DMS153 (cell line): Measurements from ENCODE around the gene RHBDD2.
"Not testable (repeated sequence)": the region's sequence is repeated elsewhere in the genome, so short reads cannot be mapped to it uniquely, and the experiment has no call there.

Experiments
- DNase-seq: peaks from one replicate; lab custom pipeline; 2025; lab: John Stamatoyannopoulos, UW

RHBDD2 gene

DNA sequence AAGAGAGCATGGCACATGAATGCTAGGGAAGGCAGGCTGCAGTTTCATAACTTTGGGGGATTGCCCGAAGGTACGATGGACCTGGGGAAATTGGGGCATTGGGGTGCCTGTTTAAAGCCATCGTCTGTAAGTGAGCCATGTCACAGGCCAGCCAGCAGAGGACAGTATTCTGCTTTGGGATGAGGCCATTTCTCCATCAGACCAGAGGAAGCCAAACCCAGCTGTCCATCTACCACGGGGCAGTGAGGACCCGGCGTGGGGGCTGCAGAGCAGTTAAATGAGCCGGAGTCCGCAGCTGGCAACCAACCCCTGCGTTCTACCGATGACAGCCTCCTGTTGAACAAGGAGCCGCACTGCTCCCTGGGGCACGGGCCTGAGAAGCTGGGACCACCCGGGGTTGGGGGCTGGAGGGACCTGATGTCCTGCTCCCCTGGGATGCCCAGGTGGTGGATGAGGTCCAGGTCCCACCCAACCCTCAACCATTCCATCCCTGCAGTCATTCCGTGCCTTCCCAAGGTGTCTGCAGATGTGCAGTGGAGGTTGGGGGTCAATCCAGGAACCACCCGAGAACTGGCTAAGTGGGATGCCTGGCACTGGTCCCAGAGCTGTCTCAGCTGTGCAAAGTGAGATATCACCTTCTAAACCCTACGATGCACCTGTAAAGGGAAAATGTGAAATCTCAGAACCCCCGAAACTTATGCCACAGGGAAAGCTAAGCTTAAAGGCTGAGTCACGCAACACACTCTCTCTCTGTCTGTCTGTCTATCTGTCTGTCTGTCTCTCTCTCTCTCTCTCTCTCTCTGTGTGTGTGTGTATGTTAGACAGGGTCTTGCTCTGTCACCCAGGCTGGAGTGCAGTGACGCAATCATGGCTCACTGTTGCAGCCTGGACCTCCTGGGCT lies 12.1 kb upstream of the RHBDD2 start:
- DNase-seq: peak; percentile 33

DNA sequence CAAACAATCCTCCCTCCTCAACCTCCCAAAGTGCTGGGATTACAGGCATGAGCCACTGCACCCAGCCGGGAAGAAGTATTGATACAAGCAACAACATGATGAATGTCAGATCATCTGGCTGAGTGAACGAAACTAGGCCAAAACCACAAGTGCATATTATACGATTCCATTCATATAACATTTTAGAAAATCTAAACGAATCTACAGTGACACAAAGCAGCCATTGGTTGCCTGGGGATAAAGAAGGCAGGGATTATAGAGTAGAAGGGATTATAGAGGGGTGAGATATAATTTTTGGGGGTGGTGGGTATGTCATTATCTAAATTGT lies 11.5 kb upstream of the RHBDD2 start:
- no peak for DNase-seq

DNA sequence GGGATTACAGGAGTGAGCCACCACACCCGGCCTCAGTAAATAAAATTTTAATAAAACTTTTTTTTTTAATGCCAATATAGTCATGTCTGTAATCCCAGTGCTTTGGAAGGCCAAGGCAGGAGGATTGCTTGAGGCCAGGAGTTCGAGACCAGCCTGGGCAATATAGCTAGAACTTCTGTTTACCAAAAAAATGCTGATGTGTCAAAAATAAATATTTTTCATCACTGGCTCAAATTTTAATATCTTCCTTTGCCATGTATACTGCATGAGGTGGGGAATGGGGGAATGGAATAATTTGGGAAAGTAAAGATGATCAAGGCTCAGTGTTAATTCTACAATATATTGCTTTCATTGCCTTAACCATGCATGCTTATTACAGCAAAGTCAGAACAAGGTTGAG lies 10.7 kb upstream of the RHBDD2 start:
- DNase-seq: no peak

DNA sequence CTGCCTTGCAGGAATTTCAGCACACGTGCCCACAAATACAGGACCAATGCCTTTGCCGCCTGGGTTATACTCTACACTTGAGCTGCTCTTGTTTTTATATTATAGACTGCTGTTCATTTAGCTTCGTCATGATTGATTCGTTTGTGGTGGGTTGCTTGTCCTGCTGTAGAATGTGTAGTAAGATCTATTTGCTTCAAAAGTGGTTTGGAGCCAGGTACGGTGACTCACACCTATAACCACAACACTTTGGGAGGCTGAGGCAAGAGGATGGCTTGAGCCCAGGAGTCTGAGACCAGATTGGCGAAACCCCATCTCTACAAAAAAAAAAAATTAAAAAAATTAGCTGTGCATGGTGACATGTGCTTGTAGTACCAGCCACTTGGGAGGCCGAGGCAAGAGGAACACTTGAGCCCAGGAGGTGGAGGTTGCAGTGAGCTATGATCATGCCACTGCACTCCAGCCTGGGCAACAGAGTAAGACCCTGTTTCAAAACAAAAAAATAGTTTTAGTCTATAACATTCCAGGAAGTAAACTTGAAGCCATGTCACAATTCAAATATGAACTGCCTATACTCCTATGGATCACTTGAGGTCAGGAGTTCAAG lies 9.0 kb upstream of the RHBDD2 start:
- DNase-seq: no peak

DNA sequence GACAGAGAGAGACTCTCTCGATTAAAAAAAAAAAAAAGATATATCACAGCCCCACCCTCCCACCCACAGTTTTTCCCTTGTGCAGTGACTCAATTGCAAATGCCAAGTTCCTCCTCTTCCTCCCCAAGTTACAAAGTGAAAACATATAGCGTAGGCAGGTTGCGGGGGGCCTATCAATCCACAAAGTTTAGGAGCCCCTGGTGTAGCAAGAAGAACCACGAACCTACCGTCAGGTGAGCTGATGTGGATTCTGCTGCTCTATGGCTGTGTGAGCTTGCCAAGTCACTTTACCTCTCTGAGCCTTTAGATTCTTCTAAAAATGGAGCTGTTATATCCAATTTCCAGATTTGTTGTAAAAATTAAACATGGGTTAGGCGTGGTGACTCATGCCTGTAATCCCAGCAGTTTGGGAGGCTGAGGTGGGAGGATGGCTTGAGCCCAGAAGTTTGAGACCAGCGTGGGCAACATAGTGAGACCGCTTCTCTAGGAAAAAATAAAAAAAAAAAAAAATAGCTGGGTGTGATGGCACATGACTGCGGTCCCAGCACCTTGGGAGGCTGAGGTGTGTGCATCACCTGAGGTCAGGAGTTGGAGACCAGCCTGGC lies 8.2 kb upstream of the RHBDD2 start:
- no peak for DNase-seq

DNA sequence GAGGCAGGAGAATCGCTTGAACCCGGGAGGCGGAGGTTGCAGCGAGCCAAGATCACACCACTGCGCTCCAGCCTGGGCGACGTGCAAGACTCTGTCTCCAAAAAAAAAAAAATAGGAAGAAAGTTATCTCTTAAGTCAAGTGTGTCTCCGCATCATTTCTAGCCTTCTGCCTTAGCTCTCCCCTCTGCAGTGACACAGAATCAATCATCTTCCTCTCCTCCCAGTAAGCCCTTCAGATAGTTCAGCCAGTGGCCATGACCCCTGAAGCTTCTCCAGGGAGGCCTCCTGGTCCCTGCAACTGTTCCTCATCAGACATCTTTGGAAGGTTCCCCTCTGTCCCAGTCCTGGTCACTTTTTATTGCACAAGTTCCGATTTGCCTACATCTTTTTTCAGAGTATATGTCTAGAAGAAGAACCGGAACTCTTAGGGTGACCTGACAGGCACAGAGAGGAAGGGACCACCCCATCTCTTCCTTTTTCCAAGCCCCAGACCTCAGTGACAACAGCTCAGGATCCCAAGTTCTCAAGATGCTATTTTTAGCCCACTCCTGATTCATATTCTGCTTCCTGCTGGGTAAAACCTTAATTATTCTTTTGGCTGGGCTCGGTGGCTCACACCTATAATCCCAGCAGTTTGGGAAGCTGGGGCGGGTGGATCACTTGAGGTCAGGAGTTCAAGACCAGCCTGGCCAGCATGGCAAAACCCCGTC lies 6.6 kb upstream of the RHBDD2 start:
- peak; percentile 1 for DNase-seq

DNA sequence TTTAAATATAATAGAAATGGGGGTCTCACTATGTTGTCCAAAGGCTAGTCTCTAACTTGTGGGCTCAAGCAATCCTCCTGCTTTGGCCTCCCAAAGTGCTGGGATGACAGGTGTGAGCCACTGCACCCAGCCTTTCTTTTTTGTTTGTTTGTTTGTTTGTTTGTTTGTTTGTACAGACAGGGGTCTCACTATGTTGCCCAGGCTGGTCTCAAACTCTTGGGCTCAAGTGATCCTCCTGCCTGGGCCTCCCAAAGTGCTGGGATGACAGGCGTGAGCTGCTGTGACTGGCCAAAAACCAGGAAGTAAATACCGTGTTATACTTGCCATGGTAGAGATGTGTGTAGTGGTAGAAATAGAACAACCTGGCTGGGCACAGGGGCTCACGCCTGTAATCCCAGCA lies 4.7 kb upstream of the RHBDD2 start:
- DNase-seq: not testable (repeated sequence)

DNA sequence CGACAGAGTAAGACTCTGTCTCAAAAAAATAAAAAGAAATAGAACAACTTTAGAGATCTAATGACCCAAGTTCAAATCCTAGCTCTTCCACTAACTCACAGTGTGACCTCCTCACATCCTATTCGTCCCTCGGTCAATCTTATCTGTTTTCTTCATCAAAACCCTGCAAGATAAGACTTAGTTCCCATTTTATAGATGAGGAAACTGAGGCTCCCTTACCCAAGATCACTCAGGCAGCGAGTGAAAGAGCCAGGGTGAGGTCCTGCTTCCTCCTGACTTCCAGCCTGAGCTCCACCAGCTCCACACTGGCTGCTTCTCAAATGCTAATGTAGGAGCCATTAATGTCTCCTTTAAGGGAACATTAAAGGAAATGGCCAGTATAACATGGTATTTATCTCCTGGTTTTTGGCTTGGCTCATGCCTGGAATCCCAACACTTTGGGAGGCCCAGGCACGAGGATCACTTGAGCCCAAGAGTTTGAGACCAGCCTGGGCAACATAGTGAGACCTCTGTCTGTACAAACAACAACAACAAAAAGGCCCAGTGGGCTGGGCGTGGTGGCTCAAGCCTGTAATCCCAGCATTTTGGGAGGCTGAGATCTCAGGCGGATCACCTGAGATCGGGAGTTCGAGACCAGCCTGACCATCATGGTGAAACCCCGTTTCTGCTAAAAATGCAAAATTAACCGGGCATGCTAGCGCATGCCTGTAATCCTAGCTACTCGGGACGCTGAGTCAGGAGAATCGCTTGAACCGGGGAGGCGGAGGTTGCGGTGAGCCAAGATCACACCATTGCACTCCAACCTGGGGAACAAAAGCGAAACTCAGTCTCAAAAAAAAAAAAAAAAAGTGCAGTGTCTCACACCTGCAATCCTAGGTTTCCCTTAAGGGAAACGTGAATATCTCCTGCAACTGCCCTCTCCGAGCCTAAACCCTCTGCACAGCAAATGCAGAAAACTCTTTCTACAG lies 3.4 kb upstream of the RHBDD2 start:
- no peak for DNase-seq

DNA sequence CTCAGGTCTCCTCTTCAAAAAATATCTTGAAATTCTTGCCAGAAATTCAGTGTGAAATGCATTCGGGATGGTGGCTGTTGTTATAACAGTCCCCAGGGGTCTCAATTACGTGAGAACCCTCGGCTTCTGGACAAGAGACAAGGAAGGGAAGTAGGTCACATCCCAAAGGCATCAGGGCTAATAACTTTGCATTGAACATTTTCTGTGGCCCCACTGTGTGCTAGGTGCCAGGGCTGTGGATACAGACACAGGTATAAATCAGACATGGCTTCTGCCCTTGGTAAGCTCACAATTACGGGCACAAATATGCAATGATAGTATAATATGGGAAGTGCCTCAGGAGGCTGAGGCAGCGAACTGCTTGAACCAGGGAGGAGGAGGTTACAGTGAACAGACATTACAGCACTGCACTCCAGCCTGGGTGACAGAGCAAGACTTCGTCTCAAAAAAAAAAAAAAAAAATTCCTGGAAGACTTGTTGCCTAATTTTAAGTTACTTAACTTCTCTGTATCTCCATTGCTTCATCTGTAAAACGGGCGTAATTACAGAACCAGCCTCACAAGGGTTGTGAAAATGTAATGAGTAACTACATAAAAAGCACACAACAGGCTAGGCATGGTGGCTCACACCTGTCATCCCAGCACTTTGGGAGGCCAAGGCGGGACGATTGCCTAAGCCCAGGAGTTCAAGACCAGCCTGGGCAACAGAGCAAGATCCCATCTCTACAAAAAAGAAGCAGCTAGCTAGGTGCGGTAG lies 2.5 kb upstream of the RHBDD2 start:
- DNase-seq: no peak

DNA sequence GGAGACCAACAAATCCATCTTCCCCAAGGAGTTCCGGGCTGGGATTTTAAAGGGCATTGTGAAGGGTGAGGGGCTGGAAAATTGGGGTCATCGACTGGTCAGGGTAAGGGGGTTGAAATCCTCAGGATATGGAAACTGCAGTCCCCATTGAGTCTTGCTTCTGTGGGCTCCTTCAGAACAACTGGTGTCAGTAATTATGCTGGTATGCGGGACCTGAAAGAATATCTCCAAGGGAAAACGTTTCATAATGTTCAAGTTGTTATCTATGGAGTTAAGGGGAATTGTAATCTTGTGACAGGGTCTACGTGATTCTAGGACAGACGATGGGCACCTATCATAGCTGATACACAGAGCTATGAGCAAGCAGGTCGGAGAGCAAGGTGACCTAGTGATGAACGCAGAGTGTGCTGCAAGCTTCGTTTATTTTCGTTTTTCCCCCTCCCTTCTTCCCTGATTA lies 494 bp upstream of the RHBDD2 start:
- no peak for DNase-seq

DNA sequence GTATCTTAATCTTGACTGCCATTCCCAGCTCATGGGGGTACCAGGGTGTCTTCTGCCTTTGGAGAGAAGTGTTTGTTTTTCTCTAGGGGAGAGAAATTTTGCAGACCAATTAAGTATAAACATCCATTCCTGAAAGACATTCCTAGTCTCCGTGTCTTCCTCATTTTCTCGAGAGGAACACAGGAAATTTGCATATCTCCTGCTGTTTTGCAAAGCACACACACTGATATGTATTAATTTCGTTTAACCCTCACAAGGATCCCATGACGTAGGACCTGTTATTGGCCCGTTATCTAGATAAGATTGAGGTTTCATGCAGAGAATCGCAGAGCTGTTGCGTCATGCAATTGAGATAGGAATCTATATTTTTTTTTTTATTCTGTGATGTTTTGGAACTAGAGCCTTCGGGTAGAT lies 944 bp downstream of the RHBDD2 start:
- DNase-seq: no peak

DNA sequence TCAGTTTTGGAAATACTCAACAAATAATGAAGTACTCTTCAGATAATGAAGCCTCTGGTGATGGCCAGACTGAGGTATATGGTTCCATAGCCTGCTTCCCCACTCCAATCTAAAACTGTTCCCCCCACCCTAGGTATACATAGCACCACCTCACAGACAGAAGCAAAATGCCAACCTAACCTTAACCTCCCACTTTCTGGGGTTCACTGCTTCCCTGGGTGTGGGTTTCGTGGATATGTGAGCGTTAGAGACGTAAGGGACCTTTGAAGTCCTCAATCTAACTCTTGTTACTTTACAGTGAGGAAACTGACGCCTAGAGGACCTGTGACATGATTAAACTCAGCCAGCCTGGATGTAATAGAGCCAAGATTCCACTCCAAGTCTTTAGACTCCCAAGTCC lies 1.4 kb downstream of the RHBDD2 start:
- DNase-seq: no peak

DNA sequence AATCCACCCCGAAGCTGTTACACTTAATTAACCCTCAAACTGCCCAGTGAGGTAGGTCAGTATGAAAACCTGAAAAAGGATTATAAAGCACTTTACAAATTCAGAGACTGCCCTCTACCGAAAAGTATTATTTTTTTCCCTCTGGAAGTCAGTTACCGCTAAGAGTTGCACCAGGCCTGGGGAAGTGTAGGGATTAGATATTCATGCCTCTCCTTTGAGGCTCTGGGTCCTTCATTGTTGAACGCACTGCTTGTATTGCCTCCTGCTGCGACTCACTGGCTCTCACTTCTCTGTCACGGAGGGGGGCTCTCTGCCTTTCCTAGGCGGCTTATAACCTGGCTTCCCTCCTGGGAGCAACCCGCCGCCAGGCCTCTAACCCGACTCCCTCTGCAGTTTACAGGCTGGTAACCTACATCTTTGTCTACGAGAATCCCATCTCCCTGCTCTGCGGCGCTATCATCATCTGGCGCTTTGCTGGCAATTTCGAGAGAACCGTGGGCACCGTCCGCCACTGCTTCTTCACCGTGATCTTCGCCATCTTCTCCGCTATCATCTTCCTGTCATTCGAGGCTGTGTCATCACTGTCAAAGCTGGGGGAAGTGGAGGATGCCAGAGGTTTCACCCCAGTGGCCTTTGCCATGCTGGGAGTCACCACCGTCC lies 2.7 kb downstream of the RHBDD2 start:
- DNase-seq: no peak

DNA sequence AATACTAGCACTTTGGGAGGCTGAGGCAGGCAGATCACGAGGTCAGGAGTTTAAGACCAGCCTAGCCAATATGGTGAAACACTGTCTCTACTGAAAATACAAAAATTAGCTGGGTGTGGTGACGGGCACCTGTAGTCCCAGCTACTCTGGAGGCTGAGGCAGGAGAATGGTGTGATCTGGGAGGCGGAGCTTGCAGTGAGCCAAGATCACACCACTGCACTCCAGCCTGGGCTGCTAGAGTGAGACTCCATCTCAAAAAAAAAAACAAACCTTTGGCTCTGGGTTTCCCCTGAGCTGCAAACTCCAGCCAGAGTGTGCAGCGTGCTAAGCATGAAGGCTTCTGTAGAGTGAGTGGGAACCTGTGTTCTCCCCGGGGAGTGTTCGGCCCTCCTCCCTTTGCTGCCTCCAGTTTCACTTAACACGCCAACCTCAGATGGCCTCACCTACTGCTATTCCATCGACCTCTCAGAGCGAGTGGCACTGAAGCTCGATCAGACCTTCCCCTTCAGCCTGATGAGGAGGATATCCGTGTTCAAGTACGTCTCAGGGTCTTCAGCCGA lies 4.5 kb downstream of the RHBDD2 start:
- not testable (repeated sequence) for DNase-seq

DNA sequence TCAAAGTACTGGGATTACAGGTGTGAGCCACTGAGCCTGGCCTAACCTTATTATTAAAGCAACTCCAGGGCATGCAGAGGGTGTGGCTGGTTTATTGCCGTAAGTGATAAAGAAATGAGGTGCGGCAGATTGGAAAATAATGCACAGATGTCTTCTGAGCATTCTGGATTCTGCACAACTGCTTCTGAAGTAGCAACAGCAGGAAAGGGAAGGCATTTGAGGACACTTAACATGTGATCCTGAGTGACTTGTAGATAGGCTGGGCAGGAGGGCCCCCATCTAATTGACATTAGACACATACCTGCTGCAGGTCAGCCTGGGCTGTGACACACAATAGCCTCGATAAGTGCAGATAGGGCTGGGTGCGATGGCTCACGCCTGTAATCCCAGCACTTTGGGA lies 5.6 kb downstream of the RHBDD2 start:
- DNase-seq: no peak

DNA sequence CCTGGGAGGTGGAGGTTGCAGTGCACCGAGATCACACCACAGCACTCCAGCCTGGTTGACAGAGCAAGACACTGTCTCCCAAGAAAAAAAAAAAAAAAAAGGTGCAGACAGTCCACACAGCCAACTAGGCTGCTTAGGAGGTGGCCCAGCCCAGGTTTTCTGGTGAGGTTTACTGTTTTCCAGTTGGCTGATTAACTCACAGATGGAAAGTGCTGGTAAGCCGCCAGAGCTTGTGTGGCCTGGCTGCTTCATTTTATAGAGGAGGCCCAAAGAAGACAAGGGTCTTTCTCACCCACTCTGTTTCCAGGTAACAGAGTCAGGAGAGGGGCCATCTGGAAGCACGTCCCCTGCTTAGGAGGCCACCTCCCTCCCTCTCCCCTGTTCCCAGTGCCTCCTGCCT lies 6.2 kb downstream of the RHBDD2 start:
- DNase-seq: no peak

DNA sequence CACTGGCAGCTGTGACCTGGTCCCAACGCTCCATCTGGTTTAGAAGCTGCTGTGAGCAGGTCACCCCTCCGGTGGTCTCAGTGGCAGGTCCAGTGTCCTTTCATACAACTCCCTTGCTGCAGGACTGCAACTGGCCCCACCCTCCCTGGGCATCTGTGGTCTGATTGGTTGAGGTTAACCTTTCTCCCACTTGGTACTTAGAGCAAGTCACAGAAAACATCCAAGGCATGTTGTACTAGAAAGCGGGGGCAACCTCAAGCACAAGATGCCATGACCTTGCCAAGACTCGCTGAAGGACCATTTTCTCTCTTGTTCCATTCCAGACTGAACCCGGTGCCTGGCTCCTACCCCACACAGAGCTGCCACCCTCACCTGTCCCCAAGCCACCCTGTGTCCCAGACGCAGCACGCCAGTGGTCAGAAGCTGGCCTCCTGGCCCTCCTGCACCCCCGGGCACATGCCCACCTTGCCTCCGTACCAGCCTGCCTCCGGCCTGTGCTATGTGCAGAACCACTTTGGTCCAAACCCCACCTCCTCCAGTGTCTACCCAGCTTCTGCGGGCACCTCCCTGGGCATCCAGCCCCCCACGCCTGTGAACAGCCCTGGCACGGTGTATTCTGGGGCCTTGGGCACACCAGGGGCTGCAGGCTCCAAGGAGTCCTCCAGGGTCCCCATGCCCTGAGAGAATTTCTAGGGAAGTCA lies 9.0 kb downstream of the RHBDD2 start:
- no peak for DNase-seq

DNA sequence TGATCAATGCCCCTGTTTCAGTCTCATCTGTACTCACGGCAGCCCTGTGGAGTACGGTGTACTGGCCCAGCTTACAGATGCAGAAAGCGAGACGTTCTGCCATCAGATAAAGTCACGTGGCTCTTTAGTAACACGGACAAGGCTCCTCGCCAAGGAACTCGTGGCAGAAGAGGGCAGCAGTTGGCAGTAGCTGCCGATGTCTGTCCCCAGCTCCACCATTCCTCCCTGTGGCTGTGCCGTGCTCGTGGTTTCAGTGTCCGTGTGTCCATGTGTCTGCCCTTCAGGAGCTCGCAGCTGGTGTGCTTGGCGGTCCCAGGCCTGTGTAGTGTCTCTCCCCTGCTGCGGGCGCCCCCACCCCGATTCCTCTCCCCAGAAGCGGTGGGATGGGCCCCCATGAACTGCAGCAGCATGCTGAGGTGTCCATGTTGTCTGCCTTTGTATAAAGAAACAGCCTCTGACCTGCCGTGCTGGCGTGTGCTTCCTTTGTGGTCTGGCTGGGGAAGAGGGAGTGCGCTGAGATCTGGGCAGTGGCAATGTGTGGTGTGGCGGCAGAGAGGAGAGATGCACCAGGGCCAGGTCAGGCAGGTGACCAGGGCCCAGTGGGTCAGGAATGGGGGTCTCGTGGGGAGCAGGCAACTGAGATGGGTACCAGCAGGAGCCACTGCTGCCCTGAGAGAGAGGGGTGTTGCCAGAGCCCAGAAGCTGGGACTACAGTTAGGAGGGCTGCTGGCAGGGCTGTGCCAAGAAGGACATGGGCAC lies 9.8 kb downstream of the RHBDD2 start:
- no peak for DNase-seq
